H1 (cell line): ENCODE results near the gene RPS3A. TPM values are rescaled to one million over a fixed set of nuclear protein-coding genes. Genes with fewer than 3 reads are reported as not detected.

Experiments
- CTCF ChIA-PET: fragments of 300-600 bp; sonication (Branson Sonifier 250); formaldehyde crosslinking; loops from one replicate; lab custom pipeline; 2021; ENCODE audit not compliant: partially characterized antibody; lab: Charles Lee
- POLR2A ChIA-PET: fragments of 300-600 bp; sonication (Branson Sonifier 250); formaldehyde crosslinking; loops from one replicate; lab custom pipeline; 2021; ENCODE audit warnings: inconsistent platforms; ENCODE audit not compliant: partially characterized antibody; lab: Charles Lee
- DNase-seq, 2 experiments: peaks; one replicate each; pipeline versions ENCODE4 v3.0.0 to v3.0.0-alpha.2; 2010 to 2022; ENCODE audit warnings: low spot score in 2 of 2, low read depth in 1 of 2, mixed read lengths in 1 of 2
- FAIRE-seq: peaks from 2 replicates; lab custom pipeline; 2011; peaks lifted over from hg19 to GRCh38; lab: Jason Lieb, UNC
- H2AFZ ChIP-seq: 2 replicates; pipeline ENCODE4 v1.8.1; 2012; ENCODE audit warnings: low read length, inconsistent platforms
- H2AK5ac ChIP-seq: 2 replicates; pipeline ENCODE4 v1.6.1; 2013; ENCODE audit warnings: low read depth, low read length
- H2BK120ac ChIP-seq: replicated peaks from 2 replicates; pipeline ENCODE3; 2013; ENCODE audit warnings: low read depth, low read length, inconsistent platforms
- H2BK12ac ChIP-seq: 2 replicates; pipeline ENCODE4 v1.6.1; 2013; ENCODE audit warnings: low read depth, low read length
- H2BK15ac ChIP-seq: 2 replicates; pipeline ENCODE4 v1.6.1; 2013; ENCODE audit warnings: low read length
- H2BK20ac ChIP-seq: 2 replicates; pipeline ENCODE4 v1.6.1; 2013; ENCODE audit warnings: low read length
- H2BK5ac ChIP-seq: 2 replicates; pipeline ENCODE4 v1.6.1; 2013; ENCODE audit warnings: low read depth, low read length
- H3K14ac ChIP-seq: 2 replicates; pipeline ENCODE4 v1.6.1; 2013; ENCODE audit warnings: inconsistent platforms; ENCODE audit not compliant: insufficient read length
- H3K18ac ChIP-seq: 2 replicates; pipeline ENCODE4 v1.6.1; 2013; ENCODE audit warnings: low read length; ENCODE audit errors: extremely low read depth
- H3K23ac ChIP-seq: 2 replicates; pipeline ENCODE4 v1.6.1; 2013; ENCODE audit warnings: inconsistent platforms; ENCODE audit not compliant: insufficient read length
- H3K23me2 ChIP-seq: 2 replicates; pipeline ENCODE4 v1.6.1; 2013; ENCODE audit warnings: low read depth, low read length
- H3K27ac ChIP-seq: 2 replicates; pipeline ENCODE4 v1.6.1; 2011; ENCODE audit warnings: low read depth, low read length, inconsistent platforms
- H3K27me3 ChIP-seq, 4 experiments: replicated peaks in 1 of 4; 1 replicate in 1 of 4; 2 replicates in 3 of 4; pipeline versions ENCODE4 v1.6.1 to v1.8.1; 2011 to 2013; ENCODE audit warnings: low read length in 3 of 4, mild to moderate bottlenecking in 3 of 4, inconsistent platforms in 2 of 4, mixed read lengths in 2 of 4, moderate library complexity in 1 of 4; ENCODE audit not compliant: control insufficient read depth in 3 of 4, insufficient read depth in 3 of 4; ENCODE audit errors: extremely low read depth in 1 of 4
- H3K36me3 ChIP-seq, 4 experiments: 2 replicates each; pipeline versions ENCODE4 v1.6.1 to v1.8.1; 2011 to 2013; ENCODE audit warnings: mild to moderate bottlenecking in 4 of 4, low read length in 3 of 4, moderate library complexity in 2 of 4, control low read depth in 1 of 4, inconsistent platforms in 1 of 4; ENCODE audit not compliant: insufficient read depth in 4 of 4, control insufficient read depth in 2 of 4
- H3K4ac ChIP-seq: replicated peaks from 2 replicates; pipeline ENCODE3; 2013; ENCODE audit warnings: low read length, low read depth, mixed read lengths, inconsistent platforms; ENCODE audit not compliant: insufficient read length
- H3K4me1 ChIP-seq, 4 experiments: replicated peaks in 1 of 4; 1 replicate in 1 of 4; 2 replicates in 3 of 4; pipeline versions ENCODE4 v1.6.1 to v1.8.1; 2011 to 2013; ENCODE audit warnings: low read length in 3 of 4, inconsistent platforms in 2 of 4, mixed read lengths in 1 of 4; ENCODE audit not compliant: insufficient read depth in 4 of 4, control insufficient read depth in 3 of 4
- H3K4me2 ChIP-seq, 2 experiments: 2 replicates each; pipeline versions ENCODE4 v1.6.1 to v1.8.1; 2011 to 2013; ENCODE audit warnings: low read depth in 2 of 2, low read length in 2 of 2, control low read depth in 1 of 2, inconsistent platforms in 1 of 2, mild to moderate bottlenecking in 1 of 2; ENCODE audit not compliant: insufficient read depth in 1 of 2
- H3K4me3 ChIP-seq, 4 experiments: fragments of 200-600, 300-600 bp in 1 of 4; sonication (generic), shearing (Covaris generic), sonication (Bioruptor Twin) in 1 of 4; 2 replicates each; pipeline versions ENCODE4 v1.5.1 to v1.8.1; 2011 to 2016; ENCODE audit warnings: low read length in 4 of 4, low read depth in 3 of 4, control low read depth in 2 of 4, inconsistent platforms in 2 of 4, mild to moderate bottlenecking in 2 of 4, mixed read lengths in 1 of 4, moderate library complexity in 1 of 4; ENCODE audit not compliant: insufficient read depth in 2 of 4; ENCODE audit errors: extremely low read depth in 1 of 4
- H3K56ac ChIP-seq: replicated peaks from 2 replicates; pipeline ENCODE3; 2013; ENCODE audit warnings: low read depth, mild to moderate bottlenecking, mixed read lengths, low read length, inconsistent platforms; ENCODE audit not compliant: insufficient read length
- H3K79me1 ChIP-seq: 2 replicates; pipeline ENCODE4 v1.6.1; 2013; ENCODE audit warnings: low read depth, low read length, control low read depth
- H3K79me2 ChIP-seq, 2 experiments: 2 replicates each; pipeline versions ENCODE4 v1.6.1 to v1.8.1; 2012 to 2013; ENCODE audit warnings: low read length in 2 of 2, mild to moderate bottlenecking in 2 of 2, inconsistent platforms in 1 of 2; ENCODE audit not compliant: insufficient read depth in 2 of 2, control insufficient read depth in 1 of 2
- H3K9ac ChIP-seq, 4 experiments: replicated peaks in 1 of 4; 1 replicate in 1 of 4; 2 replicates in 3 of 4; pipeline versions ENCODE4 v1.6.1 to v1.8.1; 2011 to 2013; ENCODE audit warnings: low read depth in 3 of 4, low read length in 3 of 4, control low read depth in 2 of 4, mild to moderate bottlenecking in 2 of 4, moderate library complexity in 2 of 4, inconsistent platforms in 1 of 4; ENCODE audit errors: extremely low read depth in 1 of 4
- H3K9me3 ChIP-seq, 2 experiments: 2 replicates each; pipeline versions ENCODE4 v1.6.1 to v1.8.1; 2012 to 2013; ENCODE audit warnings: mild to moderate bottlenecking in 2 of 2, moderate library complexity in 2 of 2, control low read depth in 1 of 2, inconsistent platforms in 1 of 2, low read depth in 1 of 2, low read length in 1 of 2, mixed read lengths in 1 of 2; ENCODE audit not compliant: insufficient read depth in 2 of 2
- H4K20me1 ChIP-seq, 2 experiments: replicated peaks in 1 of 2; 2 replicates each; pipeline versions ENCODE3 to v1.8.1; 2011 to 2013; ENCODE audit warnings: inconsistent platforms in 2 of 2, low read length in 2 of 2, mild to moderate bottlenecking in 1 of 2; ENCODE audit not compliant: insufficient read depth in 2 of 2, control insufficient read depth in 1 of 2
- H4K5ac ChIP-seq: 2 replicates; pipeline ENCODE4 v1.6.1; 2013; ENCODE audit warnings: low read length, low read depth, mixed read lengths, inconsistent platforms; ENCODE audit not compliant: insufficient read length
- H4K8ac ChIP-seq: 2 replicates; pipeline ENCODE4 v1.8.0; 2013; ENCODE audit warnings: mild to moderate bottlenecking, moderate library complexity, low read length, inconsistent platforms; ENCODE audit not compliant: insufficient read depth; ENCODE audit errors: extremely low read depth
- H4K91ac ChIP-seq: replicated peaks from 2 replicates; pipeline ENCODE3; 2013; ENCODE audit warnings: low read length, mixed read lengths, inconsistent platforms; ENCODE audit not compliant: insufficient read length
- ASH2L ChIP-seq: fragments of 200-600, 300-600 bp; sonication (generic); IDR thresholded peaks from one replicate; pipeline ENCODE4 v1.7.1; 2017; ENCODE audit warnings: low read length
- CEBPB ChIP-seq: IDR thresholded peaks from 2 replicates; pipeline ENCODE4 v1.6.1; 2012; ENCODE audit warnings: low read depth, low read length
- EP300 ChIP-seq, 2 experiments: IDR thresholded peaks; 1 replicate in 1 of 2; 2 replicates in 1 of 2; pipeline ENCODE4 v1.6.1; 2011 to 2012; ENCODE audit warnings: low read depth in 2 of 2, low read length in 2 of 2, mild to moderate bottlenecking in 2 of 2, borderline replicate concordance in 1 of 2, inconsistent platforms in 1 of 2, moderate library complexity in 1 of 2
- EZH2 ChIP-seq: fragments of 200-600 bp; sonication (generic); IDR thresholded peaks from 2 replicates; pipeline ENCODE4 v1.7.1; 2012; ENCODE audit warnings: low read depth, mild to moderate bottlenecking, moderate library complexity, low read length, inconsistent platforms; ENCODE audit not compliant: severe bottlenecking
- JUN ChIP-seq: IDR thresholded peaks from 2 replicates; pipeline ENCODE4 v1.6.1; 2011; ENCODE audit warnings: low read depth, mild to moderate bottlenecking, improper control_type of control experiment, low read length
- JUND ChIP-seq: IDR thresholded peaks from 2 replicates; pipeline ENCODE4 v1.6.1; 2011; ENCODE audit warnings: mild to moderate bottlenecking, improper control_type of control experiment, low read length
- MAFK ChIP-seq: IDR thresholded peaks from 2 replicates; pipeline ENCODE4 v1.6.1; 2012; ENCODE audit warnings: low read depth, mild to moderate bottlenecking, improper control_type of control experiment, low read length
- POLR2A ChIP-seq, 2 experiments: IDR thresholded peaks; 1 replicate in 1 of 2; 2 replicates in 1 of 2; pipeline ENCODE4 v1.6.1; 2011; ENCODE audit warnings: low read depth in 2 of 2, low read length in 2 of 2, mild to moderate bottlenecking in 2 of 2; ENCODE audit errors: control extremely low read depth in 1 of 2
- POU5F1 ChIP-seq: IDR thresholded peaks from 2 replicates; pipeline ENCODE4 v1.6.1; 2011; ENCODE audit warnings: low read depth, mild to moderate bottlenecking, low read length, moderate library complexity
- RAD21 ChIP-seq, 2 experiments: IDR thresholded peaks in 1 of 2; conservative IDR thresholded peaks in 1 of 2; 2 replicates each; pipeline ENCODE4 v1.6.1; 2011; ENCODE audit warnings: low read depth in 2 of 2, low read length in 2 of 2, improper control_type of control experiment in 1 of 2, inconsistent platforms in 1 of 2, mild to moderate bottlenecking in 1 of 2, moderate library complexity in 1 of 2
- RFX5 ChIP-seq: IDR thresholded peaks from 2 replicates; pipeline ENCODE4 v1.6.1; 2011; ENCODE audit warnings: low read depth, low read length, improper control_type of control experiment, borderline replicate concordance
- SAP30 ChIP-seq: fragments of 300-600 bp; sonication (generic); IDR thresholded peaks from 2 replicates; pipeline ENCODE4 v1.7.1; 2012; ENCODE audit warnings: low read length, moderate library complexity, mild to moderate bottlenecking, inconsistent platforms; ENCODE audit not compliant: insufficient read depth, insufficient replicate concordance
- SIRT6 ChIP-seq: IDR thresholded peaks from one replicate; pipeline ENCODE4 v1.7.1; 2012; ENCODE audit warnings: low read length, inconsistent platforms
- TCF12 ChIP-seq: IDR thresholded peaks from 2 replicates; pipeline ENCODE4 v1.6.1; 2011; ENCODE audit warnings: low read depth, mild to moderate bottlenecking, low read length
- WGBS, 2 experiments: shearing (Covaris generic) in 1 of 2; methylation state at CpG; one replicate each; pipeline versions ENCODE4 v1.1.6 to v1.1.7; 2013 to 2015; ENCODE audit warnings: low lambda C conversion rate in 2 of 2, mixed read lengths in 2 of 2, inconsistent platforms in 1 of 2, low coverage in 1 of 2, missing lambda C conversion rate in 1 of 2; ENCODE audit not compliant: insufficient replicate concordance in 2 of 2, insufficient coverage in 1 of 2, insufficient read length in 1 of 2; ENCODE audit errors: extremely low coverage in 1 of 2, missing lambda C conversion rate in 1 of 2; 5-methylcytosine and 5-hydroxymethylcytosine counted together
- polyA plus RNA-seq, 7 experiments: library from polyadenylated mRNA; depleted of rRNA in 3 of 7; stranded (reverse) in 5 of 7; unstranded in 2 of 7; fragments of >200 nt in 5 of 7; fragments of 200-250 nt in 2 of 7; gene quantifications; 1 replicate in 5 of 7; 2 replicates in 1 of 7; 4 replicates in 1 of 7; pipeline versions ENCODE4 v1.2.1 to v1.2.3, GENCODE V29; 2011 to 2013; ENCODE audit warnings: missing spikeins in 2 of 7, mixed read lengths in 2 of 7
- total RNA-seq: library from RNA; stranded (reverse); fragmentation: NEBNext Ultra II Directional; extraction: Animal tissue kit (Norgen Biotek cat#: 25700); gene quantifications from 2 replicates; pipeline ENCODE4 v1.2.1, GENCODE V29; 2021

The RPS3A gene
- total and polyA plus RNA-seq, 2 of the 8 experiments (the other 6 are each of a cell fraction or from before 2014, with no cell fraction given) = 2,162 to 2,822 TPM

DNA sequence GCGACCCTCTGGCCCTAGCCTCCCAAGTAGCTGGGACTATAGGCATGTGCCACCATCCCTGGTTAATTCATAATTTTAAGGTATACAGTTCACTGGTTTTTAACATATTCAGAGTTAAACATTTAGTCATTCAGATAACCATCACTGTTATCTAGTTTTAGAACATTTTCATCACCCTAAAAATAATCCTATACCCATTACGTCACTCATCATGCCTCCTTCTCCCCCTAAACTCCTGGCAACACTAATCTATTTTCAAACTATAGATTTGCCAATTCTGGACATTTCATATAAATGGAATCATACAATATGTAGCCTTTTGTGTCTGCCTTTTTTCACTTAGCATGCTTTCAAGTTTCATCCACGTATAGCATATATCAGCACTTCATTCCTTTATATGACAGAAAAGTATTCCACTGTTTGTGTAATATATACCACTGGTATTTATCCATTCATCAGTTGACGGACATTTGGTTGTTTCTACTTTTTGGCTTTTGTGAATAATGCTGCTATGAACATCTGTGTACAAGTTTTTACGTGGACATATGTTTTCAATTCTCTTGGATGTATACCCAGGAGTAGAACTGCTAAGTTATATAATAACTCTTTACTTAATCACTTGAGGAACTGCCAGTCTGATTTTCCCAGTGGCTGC, 32.0 kb upstream of the RPS3A start:
- H3K4me1 ChIP-seq = no peaks in the 10 kb centered on the region
- H3K9me3 ChIP-seq = no peaks in the 10 kb centered on the region
- H3K14ac ChIP-seq = no peak overlapping the region
- CTCF ChIA-PET = no interaction called here
- H4K91ac ChIP-seq = no peak overlapping the region
- H3K27me3 ChIP-seq = no peaks in the 10 kb centered on the region
- no peak overlapping the region for H2BK20ac ChIP-seq
- H2BK5ac ChIP-seq = no peak overlapping the region
- no peak overlapping the region for H4K5ac ChIP-seq
- POLR2A ChIA-PET = no interaction called here
- no peak overlapping the region for H2BK120ac ChIP-seq
- 86 to 100% methylated on average over 1 to 5 of the region's 5 CpGs for WGBS, 2 experiments
- no peaks in the 10 kb centered on the region for H3K23me2 ChIP-seq
- no peak overlapping the region for H3K18ac ChIP-seq
- H2AK5ac ChIP-seq = no peak overlapping the region
- no peak overlapping the region for H3K9ac ChIP-seq
- H3K79me2 ChIP-seq = no peaks in the 10 kb centered on the region
- no peak overlapping the region for H4K8ac ChIP-seq
- no peak overlapping the region for H3K4me2 ChIP-seq
- no peak for FAIRE-seq
- DNase-seq = no peak
- H2BK15ac ChIP-seq = no peak overlapping the region
- no peak overlapping the region for H2AFZ ChIP-seq
- H3K4me3 ChIP-seq = no peak overlapping the region
- H3K4ac ChIP-seq = no peak overlapping the region
- H3K27ac ChIP-seq = no peak overlapping the region
- H3K56ac ChIP-seq = no peak overlapping the region
- no peak overlapping the region for H3K23ac ChIP-seq
- no peaks in the 10 kb centered on the region for H4K20me1 ChIP-seq
- no peaks in the 10 kb centered on the region for H3K36me3 ChIP-seq
- no peak overlapping the region for H2BK12ac ChIP-seq
- H3K79me1 ChIP-seq = no peaks in the 10 kb centered on the region
- TF ChIP-seq EP300 (IDR thresholded peaks at IDR 0.05; ENCODE audit: borderline replicate concordance in 1 of 2, low read depth in 2 of 2, low read length in 2 of 2) (no peak), EZH2 (no peak), CEBPB (no peak), RAD21 (IDR thresholded peaks at IDR 0.05 in 1 of 2, conservative IDR thresholded peaks at IDR 0.05 in 1 of 2; ENCODE audit: low read depth in 2 of 2, low read length in 2 of 2) (no peak), JUND (no peak), POLR2A (IDR thresholded peaks at IDR 0.05; ENCODE audit: control extremely low read depth in 1 of 2, low read depth in 2 of 2, low read length in 2 of 2) (no peak), SAP30 (no peak), POU5F1 (no peak), JUN (no peak), RFX5 (no peak), MAFK (no peak), ASH2L (no peak), TCF12 (no peak), SIRT6 (no peak)
